NB4 (cell line): Measurements from ENCODE around the gene DDX5.

Experiments
- CTCF ChIP-seq: IDR thresholded peaks from one replicate; pipeline ENCODE4 v1.5.1; 2012; ENCODE audit warnings: low read depth, low read length
- MYC ChIP-seq: IDR thresholded peaks from 2 replicates; pipeline ENCODE4 v1.6.1; 2011; ENCODE audit warnings: low read depth, low read length

DNA sequence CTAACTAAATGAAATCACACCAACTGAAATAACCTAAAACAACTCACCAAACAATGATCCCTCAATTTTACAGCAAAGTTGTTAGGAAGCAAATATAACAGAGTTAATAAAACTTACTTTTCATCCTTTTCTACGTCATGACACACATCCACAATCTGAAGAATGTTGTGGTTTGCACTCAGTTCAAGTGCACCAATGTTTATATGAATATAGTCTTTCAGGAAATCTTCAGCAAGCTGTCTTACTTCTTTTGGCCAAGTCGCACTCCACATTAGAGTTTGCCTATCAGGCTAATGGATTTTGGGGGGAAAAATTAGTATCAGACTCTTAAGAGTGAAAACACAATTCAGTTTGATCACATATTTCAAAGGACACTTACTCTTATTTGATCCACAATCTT, 3.3 kb downstream of the DDX5 start:
- TF ChIP-seq CTCF (no peak), MYC (no peak)
